Small intestine (tissue), 7 donors: ENCODE data around the gene ATP6V1C2. TPM values are rescaled to one million over a fixed set of nuclear protein-coding genes. Genes with fewer than 3 reads are reported as not detected.

ENCODE experiments used
- DNase-seq, 2 donors: peaks; one replicate each; pipeline versions ENCODE4 v3.0.0 to v3.0.0-alpha.2; 2013
- FAIRE-seq: peaks from 2 replicates; lab custom pipeline; 2012; peaks lifted over from hg19 to GRCh38; lab: Jason Lieb, UNC
- H3K27ac ChIP-seq, 3 donors: one replicate each; pipeline ENCODE4 v1.5.1; 2013; ENCODE audit warnings: low read length in 2 of 3, mild to moderate bottlenecking in 2 of 3, control low read depth in 1 of 3, inconsistent platforms in 1 of 3, low read depth in 1 of 3, moderate library complexity in 1 of 3
- H3K27me3 ChIP-seq, 3 donors: one replicate each; pipeline ENCODE4 v1.6.1; 2013; ENCODE audit warnings: low read length in 3 of 3, inconsistent platforms in 1 of 3; ENCODE audit not compliant: control insufficient read depth in 3 of 3, insufficient read depth in 3 of 3
- H3K36me3 ChIP-seq, 3 donors: one replicate each; pipeline ENCODE4 v1.6.1; 2013; ENCODE audit warnings: low read length in 3 of 3, inconsistent platforms in 1 of 3, low read depth in 1 of 3, mild to moderate bottlenecking in 1 of 3, moderate library complexity in 1 of 3; ENCODE audit not compliant: control insufficient read depth in 3 of 3, insufficient read depth in 2 of 3
- H3K4me1 ChIP-seq, 3 donors: one replicate each; pipeline ENCODE4 v1.6.1; 2013; ENCODE audit warnings: low read length in 2 of 3, inconsistent platforms in 1 of 3, low read depth in 1 of 3, mild to moderate bottlenecking in 1 of 3, moderate library complexity in 1 of 3; ENCODE audit not compliant: control insufficient read depth in 3 of 3, insufficient read depth in 2 of 3
- H3K4me3 ChIP-seq, 3 donors: one replicate each; pipeline ENCODE4 v1.5.1; 2013; ENCODE audit warnings: low read length in 3 of 3, control low read depth in 1 of 3, inconsistent platforms in 1 of 3, low read depth in 1 of 3, mild to moderate bottlenecking in 1 of 3, moderate library complexity in 1 of 3
- H3K9me3 ChIP-seq, 2 donors: one replicate each; pipeline ENCODE4 v1.6.1; 2013; ENCODE audit warnings: low read depth in 1 of 2, low read length in 1 of 2; ENCODE audit not compliant: control insufficient read depth in 2 of 2, insufficient read depth in 1 of 2
- WGBS, 3 donors: extraction: QIAGEN DNeasy Blood & Tissue Kit; methylation state at CpG; one replicate each; pipeline ENCODE4 v1.1.7; 2013; 5-methylcytosine and 5-hydroxymethylcytosine counted together
- polyA plus RNA-seq, 4 donors: library from polyadenylated mRNA; stranded (reverse) in 3 of 4; unstranded in 1 of 4; fragments of 200-250 nt in 3 of 4; fragments of 120-200 nt in 1 of 4; gene quantifications; one replicate each; pipeline versions ENCODE4 v1.2.1 to v1.2.3, GENCODE V29; 2013
- donor health status: healthy with polysubstance abuse.
- donor health status: control.
- donor health status: control.
- donor health status: Bipolar disorder and iron deficiency.
- donor health status: healthy.

ATP6V1C2 gene
- polyA plus RNA-seq, 4 donors = 0.22 to 3.6 (median 0.92) TPM

GRCh38 chr2:10765914-10766313 lies 44.5 kb downstream of the ATP6V1C2 start:
- Histone ChIP-seq H3K27me3 (no peaks in the 10 kb centered on the region), H3K9me3 (no peaks in the 10 kb centered on the region), H3K36me3 (no peaks in the 10 kb centered on the region), H3K4me3 (no peak overlapping the region), H3K27ac (peak overlapping the region in 1 of 3 donors; percentile 41), H3K4me1 (peaks cover 0 to 13% (median 0%) of the 10 kb centered on the region in 3 donors)
- WGBS, 3 donors = 88 to 92% (median 89%) methylated on average over 11 to 12 of the region's 12 CpGs
- DNase-seq (no peak), FAIRE-seq (no peak)

GRCh38 chr2:10768063-10768507 lies 46.7 kb downstream of the ATP6V1C2 start:
- Histone ChIP-seq H3K9me3 (no peaks in the 10 kb centered on the region), H3K27me3 (no peaks in the 10 kb centered on the region), H3K4me1 (peaks cover 0 to 17% (median 0%) of the 10 kb centered on the region in 3 donors), H3K27ac (no peak overlapping the region), H3K36me3 (peaks cover 0 to 3% (median 0%) of the 10 kb centered on the region in 3 donors), H3K4me3 (no peak overlapping the region)
- DNase-seq (no peak), FAIRE-seq (no peak)
- 76 to 77% (median 77%) methylated on average over 13 to 16 of the region's 16 CpGs for WGBS, 3 donors

- H3K27me3 ChIP-seq = no peaks in the 10 kb centered on the region
- no peak overlapping the region for H3K4me3 ChIP-seq
- 87 to 89% (median 88%) methylated on average over 22 of the region's 22 CpGs for WGBS, 3 donors
- FAIRE-seq = no peak
- peaks cover 0 to 13% (median 0%) of the 10 kb centered on the region in 3 donors for H3K36me3 ChIP-seq
- no peak for DNase-seq
- no peaks in the 10 kb centered on the region for H3K9me3 ChIP-seq
- H3K27ac ChIP-seq = no peak overlapping the region
- H3K4me1 ChIP-seq = peaks cover 0 to 27% (median 0%) of the 10 kb centered on the region in 3 donors
Measured at GRCh38 chr2:10770956-10771750, 49.7 kb downstream of the ATP6V1C2 start.

DNA sequence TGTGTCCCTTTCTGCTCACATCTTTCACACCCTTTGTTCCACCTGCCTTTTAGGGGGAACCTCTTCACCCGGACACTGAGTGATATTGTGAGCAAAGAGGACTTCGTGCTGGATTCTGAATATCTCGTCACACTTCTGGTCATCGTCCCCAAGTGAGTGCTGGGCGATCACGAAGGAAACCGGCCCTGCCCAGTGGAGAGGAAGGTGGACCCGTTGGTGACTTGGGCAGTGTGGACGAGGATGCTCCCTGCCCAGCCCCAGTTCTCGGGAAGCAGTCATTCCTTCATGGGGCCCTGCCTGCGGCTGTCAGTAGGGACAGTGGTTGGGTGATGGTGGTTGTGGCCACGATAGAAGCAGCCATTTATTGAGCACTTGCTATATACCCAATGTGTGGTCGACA lies 50.4 kb downstream of the ATP6V1C2 start:
- peaks cover 0 to 19% (median 0%) of the 10 kb centered on the region in 3 donors for H3K36me3 ChIP-seq
- WGBS, 3 donors = 87 to 94% (median 93%) methylated on average over 13 of the region's 13 CpGs
- DNase-seq = no peak

GRCh38 chr2:10772201-10772867 lies 50.9 kb downstream of the ATP6V1C2 start:
- FAIRE-seq = no peak
- H3K9me3 ChIP-seq = no peaks in the 10 kb centered on the region
- 91 to 94% (median 91%) methylated on average over 12 of the region's 12 CpGs for WGBS, 3 donors
- H3K27ac ChIP-seq = no peak overlapping the region
- H3K4me1 ChIP-seq = peaks cover 0 to 27% (median 0%) of the 10 kb centered on the region in 3 donors
- H3K4me3 ChIP-seq = no peak overlapping the region
- DNase-seq = no peak
- no peaks in the 10 kb centered on the region for H3K27me3 ChIP-seq
- H3K36me3 ChIP-seq = peaks cover 0 to 25% (median 2%) of the 10 kb centered on the region in 3 donors

More for the DNA sequence above, 50.4 kb downstream of the ATP6V1C2 start:
- FAIRE-seq = no peak
- Histone ChIP-seq H3K4me1 (peaks cover 0 to 27% (median 0%) of the 10 kb centered on the region in 3 donors), H3K27ac (no peak overlapping the region), H3K27me3 (no peaks in the 10 kb centered on the region), H3K9me3 (no peaks in the 10 kb centered on the region), H3K4me3 (no peak overlapping the region)

DNA sequence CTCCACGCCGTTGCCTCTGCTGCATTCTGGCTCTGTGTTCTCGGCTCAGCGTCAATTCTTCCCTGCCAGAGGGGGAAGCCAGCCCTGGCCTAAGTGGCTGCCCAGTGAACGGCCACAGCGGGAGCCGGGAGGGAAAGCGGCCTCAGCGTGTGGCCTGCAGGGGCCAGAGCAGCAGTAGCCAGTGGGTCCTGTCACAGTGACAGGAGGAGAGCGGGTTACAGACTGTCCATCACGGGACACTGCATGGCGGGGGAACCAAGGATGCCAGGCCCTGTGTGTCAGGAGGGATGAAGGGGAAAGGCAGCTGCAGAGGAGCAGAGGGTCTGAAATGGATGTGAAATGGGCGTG lies 51.4 kb downstream of the ATP6V1C2 start:
- H3K4me1 ChIP-seq = peaks cover 0 to 27% (median 0%) of the 10 kb centered on the region in 3 donors
- peaks cover 0 to 30% (median 5%) of the 10 kb centered on the region in 3 donors for H3K36me3 ChIP-seq
- no peak overlapping the region for H3K4me3 ChIP-seq
- WGBS, 3 donors = 81 to 94% (median 88%) methylated on average over 13 of the region's 13 CpGs
- H3K27ac ChIP-seq = no peak overlapping the region
- no peaks in the 10 kb centered on the region for H3K9me3 ChIP-seq
- no peak for DNase-seq
- no peaks in the 10 kb centered on the region for H3K27me3 ChIP-seq
- FAIRE-seq = no peak

GRCh38 chr2:10773821-10774341 lies 52.5 kb downstream of the ATP6V1C2 start:
- no peak for FAIRE-seq
- H3K9me3 ChIP-seq = no peaks in the 10 kb centered on the region
- DNase-seq = peak in 1 of 2 donors; percentile 73
- H3K4me3 ChIP-seq = no peak overlapping the region
- WGBS, 3 donors = 59 to 65% (median 63%) methylated on average over 8 of the region's 8 CpGs
- H3K4me1 ChIP-seq = peaks cover 0 to 27% (median 0%) of the 10 kb centered on the region in 3 donors
- H3K27ac ChIP-seq = peak overlapping the region in 1 of 3 donors; percentile 80
- H3K27me3 ChIP-seq = no peaks in the 10 kb centered on the region
- H3K36me3 ChIP-seq = peaks cover 3 to 40% (median 5%) of the 10 kb centered on the region in 3 donors

- Histone ChIP-seq H3K9me3 (no peaks in the 10 kb centered on the region), H3K27ac (peak overlapping the region in 2 of 3 donors; percentile 26 to 80), H3K4me1 (peaks cover 0 to 27% (median 0%) of the 10 kb centered on the region in 3 donors), H3K27me3 (no peaks in the 10 kb centered on the region), H3K36me3 (peaks cover 3 to 46% (median 5%) of the 10 kb centered on the region in 3 donors), H3K4me3 (no peak overlapping the region)
- no peak for FAIRE-seq
- WGBS, 3 donors = 13 to 49% (median 37%) methylated on average over 6 of the region's 6 CpGs
- DNase-seq = peak; percentile 75 to 90
Measured at GRCh38 chr2:10774394-10774793, 53.0 kb downstream of the ATP6V1C2 start.
